Vagina (tissue), 2 donors: ENCODE measurements around the gene ST7.

Source experiments
- POLR2A ChIP-seq, 2 donors: fragments of 450-650 bp; IDR thresholded peaks; one replicate each; pipeline ENCODE4 v1.6.1; 2017; ENCODE audit warnings: antibody characterized with exemption in 2 of 2, mild to moderate bottlenecking in 2 of 2, moderate library complexity in 2 of 2
- POLR2AphosphoS5 ChIP-seq, 2 donors: sonication (generic); formaldehyde crosslinking; IDR thresholded peaks; one replicate each; pipeline ENCODE4 v1.9.0; 2017; ENCODE audit warnings: antibody characterized with exemption in 2 of 2, mild to moderate bottlenecking in 2 of 2, low read depth in 1 of 2; ENCODE audit not compliant: insufficient read depth in 1 of 2
- TF ChIP-seq, protein P1 (sequence below), 3 experiments: fragments of 450-650 bp in 2 of 3; fragments of 200-600 bp in 1 of 3; sonication (generic) in 1 of 3; IDR thresholded peaks; one replicate each; pipeline ENCODE4 v1.5.1; 2017 to 2019; ENCODE audit warnings: antibody characterized with exemption in 3 of 3, mild to moderate bottlenecking in 2 of 3, moderate library complexity in 2 of 3

DNA sequence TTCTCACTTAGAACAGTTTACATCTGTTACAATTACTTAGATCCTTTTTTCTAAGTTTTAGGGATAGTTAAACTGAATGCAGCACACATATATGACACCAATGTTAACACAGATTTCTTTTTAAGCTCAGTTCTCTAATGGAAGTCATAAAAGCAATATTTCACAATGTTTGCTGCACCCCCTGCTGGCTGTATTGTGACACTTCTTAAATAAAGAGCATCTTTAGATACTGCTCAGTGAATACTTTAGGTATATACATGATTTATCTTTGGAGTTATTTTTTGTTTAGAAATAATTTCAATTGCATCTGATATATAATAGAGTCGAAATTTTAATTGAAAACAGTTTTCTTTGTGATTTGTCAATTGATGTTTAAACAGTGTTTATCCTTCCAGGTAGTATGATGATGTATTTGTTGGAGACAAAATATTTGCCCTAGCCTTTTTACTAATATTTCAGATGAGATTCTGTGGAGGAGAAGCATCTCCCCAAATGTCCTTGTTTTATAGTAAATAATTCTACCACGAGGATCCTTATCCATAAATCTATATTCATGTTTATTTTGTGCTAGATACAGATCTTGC lies 174.4 kb downstream of the ST7 start:
- TF ChIP-seq POLR2AphosphoS5 (IDR thresholded peaks at IDR 0.05; ENCODE audit: insufficient read depth in 1 of 2, low read depth in 1 of 2): no peak
- TF ChIP-seq, protein P1, sequence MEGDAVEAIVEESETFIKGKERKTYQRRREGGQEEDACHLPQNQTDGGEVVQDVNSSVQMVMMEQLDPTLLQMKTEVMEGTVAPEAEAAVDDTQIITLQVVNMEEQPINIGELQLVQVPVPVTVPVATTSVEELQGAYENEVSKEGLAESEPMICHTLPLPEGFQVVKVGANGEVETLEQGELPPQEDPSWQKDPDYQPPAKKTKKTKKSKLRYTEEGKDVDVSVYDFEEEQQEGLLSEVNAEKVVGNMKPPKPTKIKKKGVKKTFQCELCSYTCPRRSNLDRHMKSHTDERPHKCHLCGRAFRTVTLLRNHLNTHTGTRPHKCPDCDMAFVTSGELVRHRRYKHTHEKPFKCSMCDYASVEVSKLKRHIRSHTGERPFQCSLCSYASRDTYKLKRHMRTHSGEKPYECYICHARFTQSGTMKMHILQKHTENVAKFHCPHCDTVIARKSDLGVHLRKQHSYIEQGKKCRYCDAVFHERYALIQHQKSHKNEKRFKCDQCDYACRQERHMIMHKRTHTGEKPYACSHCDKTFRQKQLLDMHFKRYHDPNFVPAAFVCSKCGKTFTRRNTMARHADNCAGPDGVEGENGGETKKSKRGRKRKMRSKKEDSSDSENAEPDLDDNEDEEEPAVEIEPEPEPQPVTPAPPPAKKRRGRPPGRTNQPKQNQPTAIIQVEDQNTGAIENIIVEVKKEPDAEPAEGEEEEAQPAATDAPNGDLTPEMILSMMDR (IDR thresholded peaks at IDR 0.05): peak; percentile 41 to 71 (median 62)
- no peak for TF ChIP-seq POLR2A (IDR thresholded peaks at IDR 0.05)
